Vagina (tissue), 2 donors: ENCODE measurements around the gene ARTN. TPM values are rescaled to one million over a fixed set of nuclear protein-coding genes. Genes with fewer than 3 reads are reported as not detected.
A peak's percentile ranks its signal among the peaks of the same experiment; 100 is the strongest.

Source experiments
- DNase-seq, 2 donors: peaks; one replicate each; pipeline ENCODE4 v3.0.0-alpha.2; 2017; ENCODE audit errors: extremely low spot score in 2 of 2
- H3K27ac ChIP-seq: fragments of 200-600 bp; sonication (generic); one replicate; pipeline ENCODE4 v1.5.1; 2019
- H3K27me3 ChIP-seq: fragments of 200-600 bp; sonication (generic); one replicate; pipeline ENCODE4 v1.5.1; 2019
- H3K36me3 ChIP-seq, 2 donors: fragments of 200-600 bp; sonication (generic); one replicate each; pipeline ENCODE4 v1.5.1; 2017 to 2019
- H3K4me1 ChIP-seq: fragments of 200-600 bp; sonication (generic); one replicate; pipeline ENCODE4 v1.5.1; 2019
- H3K4me3 ChIP-seq, 2 donors: fragments of 200-600 bp; sonication (generic); 1 replicate in 1 of 2; 2 replicates in 1 of 2; pipeline ENCODE4 v1.5.1; 2016 to 2019
- H3K9me3 ChIP-seq: fragments of 200-600 bp; sonication (generic); one replicate; pipeline ENCODE4 v1.5.1; 2019
- POLR2A ChIP-seq, 2 donors: fragments of 450-650 bp; IDR thresholded peaks; one replicate each; pipeline ENCODE4 v1.6.1; 2017; ENCODE audit warnings: antibody characterized with exemption in 2 of 2, mild to moderate bottlenecking in 2 of 2, moderate library complexity in 2 of 2
- POLR2AphosphoS5 ChIP-seq, 2 donors: sonication (generic); formaldehyde crosslinking; IDR thresholded peaks; one replicate each; pipeline ENCODE4 v1.9.0; 2017; ENCODE audit warnings: antibody characterized with exemption in 2 of 2, mild to moderate bottlenecking in 2 of 2, low read depth in 1 of 2; ENCODE audit not compliant: insufficient read depth in 1 of 2
- intact Hi-C: fragments of 100-400 bp; cut with DNase I; formaldehyde crosslinking; loops from one replicate; pipeline ENCODE4 v1.15.1; 2023
- total RNA-seq: library from RNA; depleted of rRNA; stranded (reverse); fragments of >200 nt; gene quantifications from one replicate; pipeline ENCODE4 v1.2.3, GENCODE V29; 2016
- TF ChIP-seq, protein P1 (sequence below), 3 experiments: fragments of 450-650 bp in 2 of 3; fragments of 200-600 bp in 1 of 3; sonication (generic) in 1 of 3; IDR thresholded peaks; one replicate each; pipeline ENCODE4 v1.5.1; 2017 to 2019; ENCODE audit warnings: antibody characterized with exemption in 3 of 3, mild to moderate bottlenecking in 2 of 3, moderate library complexity in 2 of 3

ARTN gene
- total RNA-seq, 1 donor from 2014 or later = 17.4 TPM

DNA sequence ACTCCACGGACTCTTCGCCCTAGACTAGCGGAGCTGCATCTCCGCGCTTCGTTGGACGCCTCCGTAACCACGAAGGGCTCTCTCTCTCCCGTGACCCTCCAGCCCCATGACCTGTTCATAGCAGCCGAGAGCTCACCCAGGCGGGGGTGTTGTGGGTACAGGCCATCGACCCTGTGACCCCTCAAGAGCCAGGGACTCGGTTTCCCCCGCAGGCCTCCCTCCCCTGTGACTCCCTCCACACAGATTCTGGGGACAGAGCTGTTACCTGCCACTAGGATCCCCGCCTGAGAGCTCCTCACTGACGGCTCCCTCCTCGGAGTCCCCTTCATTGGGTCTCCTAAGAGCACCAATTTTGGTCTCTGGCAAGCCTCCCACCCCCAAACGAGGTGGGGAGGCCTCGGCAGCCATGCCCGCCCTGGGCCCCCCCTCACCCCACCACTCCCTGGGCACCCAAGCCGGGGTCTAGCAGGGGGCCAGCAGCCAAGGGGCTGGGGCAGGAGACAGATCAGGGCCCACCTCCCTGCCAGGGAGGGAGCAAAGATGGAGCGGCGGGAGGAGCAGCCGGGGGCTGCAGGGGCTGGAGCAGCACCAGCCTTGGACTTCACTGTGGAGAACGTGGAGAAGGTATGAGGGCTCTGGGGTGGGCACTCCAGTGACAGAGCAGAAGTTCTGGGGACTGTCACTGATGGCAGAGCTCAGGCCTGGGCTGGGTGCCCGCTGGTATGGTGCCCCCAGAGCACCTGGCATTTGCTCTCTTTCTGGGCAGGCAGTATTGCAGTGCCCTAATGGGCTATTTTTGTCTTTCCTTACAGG is 13.7 kb downstream of the ARTN start:
- no peak for DNase-seq

DNA sequence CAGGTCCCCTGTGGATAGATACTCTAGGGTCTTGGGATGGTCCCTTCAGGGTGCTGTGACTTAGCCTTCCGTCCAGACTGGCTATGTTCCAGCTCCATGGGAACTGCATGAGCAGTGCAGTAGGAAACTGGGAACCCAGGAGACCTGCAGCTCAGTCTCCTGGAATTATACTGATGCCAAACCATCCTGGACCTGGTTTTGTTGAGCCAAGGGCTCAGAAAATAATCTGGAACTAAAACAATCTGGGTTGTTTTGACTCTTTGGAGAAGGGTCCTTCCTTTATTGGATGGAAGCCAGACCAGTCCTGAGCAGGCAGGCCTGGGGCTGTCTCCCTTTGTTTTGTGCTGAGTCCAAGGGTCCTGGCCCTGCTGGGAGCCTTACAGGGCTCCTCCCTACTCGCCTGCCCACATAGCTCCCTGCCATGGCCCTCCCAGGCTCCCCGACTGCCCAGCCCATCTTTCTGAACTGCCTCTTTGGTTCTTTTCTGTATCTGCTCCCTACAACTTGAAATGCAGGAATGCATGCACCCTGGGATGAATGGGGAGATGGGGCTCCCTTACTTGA is 14.4 kb downstream of the ARTN start:
- TF ChIP-seq, protein P1, sequence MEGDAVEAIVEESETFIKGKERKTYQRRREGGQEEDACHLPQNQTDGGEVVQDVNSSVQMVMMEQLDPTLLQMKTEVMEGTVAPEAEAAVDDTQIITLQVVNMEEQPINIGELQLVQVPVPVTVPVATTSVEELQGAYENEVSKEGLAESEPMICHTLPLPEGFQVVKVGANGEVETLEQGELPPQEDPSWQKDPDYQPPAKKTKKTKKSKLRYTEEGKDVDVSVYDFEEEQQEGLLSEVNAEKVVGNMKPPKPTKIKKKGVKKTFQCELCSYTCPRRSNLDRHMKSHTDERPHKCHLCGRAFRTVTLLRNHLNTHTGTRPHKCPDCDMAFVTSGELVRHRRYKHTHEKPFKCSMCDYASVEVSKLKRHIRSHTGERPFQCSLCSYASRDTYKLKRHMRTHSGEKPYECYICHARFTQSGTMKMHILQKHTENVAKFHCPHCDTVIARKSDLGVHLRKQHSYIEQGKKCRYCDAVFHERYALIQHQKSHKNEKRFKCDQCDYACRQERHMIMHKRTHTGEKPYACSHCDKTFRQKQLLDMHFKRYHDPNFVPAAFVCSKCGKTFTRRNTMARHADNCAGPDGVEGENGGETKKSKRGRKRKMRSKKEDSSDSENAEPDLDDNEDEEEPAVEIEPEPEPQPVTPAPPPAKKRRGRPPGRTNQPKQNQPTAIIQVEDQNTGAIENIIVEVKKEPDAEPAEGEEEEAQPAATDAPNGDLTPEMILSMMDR (IDR thresholded peaks at IDR 0.05) = no peak
- TF ChIP-seq POLR2AphosphoS5 (IDR thresholded peaks at IDR 0.05; ENCODE audit: insufficient read depth in 1 of 2, low read depth in 1 of 2) = no peak
- TF ChIP-seq POLR2A (IDR thresholded peaks at IDR 0.05) = no peak
- no peaks in the 10 kb centered on the region for H3K9me3 ChIP-seq
- intact Hi-C loops = no loop called here
- H3K27ac ChIP-seq = no peak overlapping the region
- no peak for DNase-seq
- peaks cover 35% of the 10 kb centered on the region for H3K4me1 ChIP-seq
- H3K27me3 ChIP-seq = no peaks in the 10 kb centered on the region
- peak overlapping the region; percentile 64 to 79 for H3K4me3 ChIP-seq
- H3K36me3 ChIP-seq = no peaks in the 10 kb centered on the region

More for the DNA sequence above, 13.7 kb downstream of the ARTN start:
- Histone ChIP-seq H3K27me3 (no peaks in the 10 kb centered on the region), H3K4me3 (peak overlapping the region; percentile 64 to 79), H3K9me3 (no peaks in the 10 kb centered on the region), H3K27ac (peak overlapping the region; percentile 95), H3K36me3 (no peaks in the 10 kb centered on the region), H3K4me1 (peaks cover 35% of the 10 kb centered on the region)
- no peak for TF ChIP-seq POLR2A (IDR thresholded peaks at IDR 0.05)
- TF ChIP-seq, protein P1 (IDR thresholded peaks at IDR 0.05) = no peak
- no peak for TF ChIP-seq POLR2AphosphoS5 (IDR thresholded peaks at IDR 0.05; ENCODE audit: insufficient read depth in 1 of 2, low read depth in 1 of 2)
- intact Hi-C loops = no loop called here

DNA sequence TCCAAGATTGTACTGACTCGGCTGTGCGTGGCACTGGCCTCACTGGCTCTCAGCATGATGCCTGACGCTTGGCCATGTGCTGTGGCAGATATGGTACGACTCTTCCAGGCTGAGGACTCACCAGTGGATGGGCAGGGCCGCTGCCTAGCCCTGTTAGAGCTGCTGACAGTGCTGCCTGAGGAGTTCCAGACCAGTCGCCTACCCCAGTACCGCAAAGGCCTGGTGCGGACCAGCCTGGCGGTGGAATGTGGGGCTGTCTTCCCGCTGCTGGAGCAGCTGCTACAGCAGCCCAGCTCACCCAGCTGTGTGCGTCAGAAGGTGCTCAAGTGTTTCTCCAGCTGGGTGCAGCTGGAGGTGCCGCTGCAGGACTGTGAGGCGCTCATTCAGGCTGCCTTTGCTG is 16.1 kb downstream of the ARTN start:
- no peaks in the 10 kb centered on the region for H3K9me3 ChIP-seq
- H3K4me3 ChIP-seq = no peak overlapping the region
- H3K36me3 ChIP-seq = no peaks in the 10 kb centered on the region
- TF ChIP-seq POLR2AphosphoS5 (IDR thresholded peaks at IDR 0.05; ENCODE audit: insufficient read depth in 1 of 2, low read depth in 1 of 2) (no peak), POLR2A (IDR thresholded peaks at IDR 0.05) (no peak)
- TF ChIP-seq, protein P1 (IDR thresholded peaks at IDR 0.05) = no peak
- DNase-seq = no peak
- H3K27ac ChIP-seq = no peak overlapping the region
- intact Hi-C loops = no loop called here
- peaks cover 35% of the 10 kb centered on the region for H3K4me1 ChIP-seq
- H3K27me3 ChIP-seq = no peaks in the 10 kb centered on the region

DNA sequence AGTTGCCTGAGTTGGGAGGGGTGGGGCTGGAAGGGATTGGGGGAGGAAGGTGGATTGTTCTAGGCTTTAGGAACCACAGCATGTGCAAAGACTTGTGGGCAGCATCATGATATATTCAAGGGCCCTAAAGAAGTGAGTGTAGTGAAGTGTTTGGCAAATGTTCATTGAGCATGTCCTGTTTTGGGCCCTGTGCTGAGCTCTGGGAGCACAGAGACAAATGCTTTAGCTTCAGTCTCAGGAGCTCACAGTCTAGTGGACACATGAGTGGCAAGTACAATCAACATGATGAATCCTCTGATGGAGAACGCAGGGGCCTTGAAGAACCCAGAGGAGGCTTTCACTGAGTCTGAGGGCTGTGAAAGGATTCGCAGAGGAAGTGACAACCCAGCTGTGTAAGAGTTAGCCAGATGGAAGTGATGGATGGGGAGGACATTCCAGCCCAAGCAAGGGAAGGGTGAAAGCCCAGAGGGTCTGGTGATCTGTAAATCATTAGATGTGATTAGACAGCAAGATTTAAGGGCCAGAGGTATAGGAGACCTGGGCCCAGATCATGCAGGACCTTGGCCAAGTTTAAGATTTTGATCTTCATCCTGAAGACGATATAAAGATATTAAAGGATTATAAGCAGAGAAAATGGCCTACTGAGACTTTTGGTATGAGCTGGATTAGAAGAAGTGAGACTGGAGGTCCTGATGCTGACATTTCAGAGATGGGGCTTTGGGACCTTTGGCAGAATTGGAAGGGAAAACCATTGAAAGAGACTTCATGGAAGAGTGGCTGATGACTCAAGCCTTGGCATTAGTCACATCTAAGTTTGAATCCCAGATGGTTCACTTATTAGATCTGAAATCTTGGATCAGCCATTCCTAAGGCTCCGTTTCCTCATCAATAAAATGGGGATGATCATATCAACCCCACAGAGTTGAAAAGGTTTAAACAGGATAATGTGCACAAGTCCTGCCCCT is 17.7 kb downstream of the ARTN start:
- DNase-seq = no peak
- intact Hi-C loops = no loop called here
- Histone ChIP-seq H3K36me3 (no peaks in the 10 kb centered on the region), H3K4me1 (peaks cover 23% of the 10 kb centered on the region), H3K27me3 (no peaks in the 10 kb centered on the region), H3K4me3 (no peak overlapping the region), H3K9me3 (no peaks in the 10 kb centered on the region), H3K27ac (no peak overlapping the region)
- TF ChIP-seq, protein P1 (IDR thresholded peaks at IDR 0.05) = no peak
